ENCODE results near the gene ADGRL3.
"Not testable (repeated sequence)": the region's sequence is repeated elsewhere in the genome, so short reads cannot be mapped to it uniquely, and the experiment has no call there.

Gene ADGRL3

GRCh38 chr4:61205066-61205465 is 4.9 kb downstream of the ADGRL3 start:
- DNase-seq (ENCODE audit: low read depth in 2 of 2): no peak

GRCh38 chr4:61207156-61207555 is 7.0 kb downstream of the ADGRL3 start:
- DNase-seq (ENCODE audit: low read depth in 2 of 2): not testable (repeated sequence)

DNA sequence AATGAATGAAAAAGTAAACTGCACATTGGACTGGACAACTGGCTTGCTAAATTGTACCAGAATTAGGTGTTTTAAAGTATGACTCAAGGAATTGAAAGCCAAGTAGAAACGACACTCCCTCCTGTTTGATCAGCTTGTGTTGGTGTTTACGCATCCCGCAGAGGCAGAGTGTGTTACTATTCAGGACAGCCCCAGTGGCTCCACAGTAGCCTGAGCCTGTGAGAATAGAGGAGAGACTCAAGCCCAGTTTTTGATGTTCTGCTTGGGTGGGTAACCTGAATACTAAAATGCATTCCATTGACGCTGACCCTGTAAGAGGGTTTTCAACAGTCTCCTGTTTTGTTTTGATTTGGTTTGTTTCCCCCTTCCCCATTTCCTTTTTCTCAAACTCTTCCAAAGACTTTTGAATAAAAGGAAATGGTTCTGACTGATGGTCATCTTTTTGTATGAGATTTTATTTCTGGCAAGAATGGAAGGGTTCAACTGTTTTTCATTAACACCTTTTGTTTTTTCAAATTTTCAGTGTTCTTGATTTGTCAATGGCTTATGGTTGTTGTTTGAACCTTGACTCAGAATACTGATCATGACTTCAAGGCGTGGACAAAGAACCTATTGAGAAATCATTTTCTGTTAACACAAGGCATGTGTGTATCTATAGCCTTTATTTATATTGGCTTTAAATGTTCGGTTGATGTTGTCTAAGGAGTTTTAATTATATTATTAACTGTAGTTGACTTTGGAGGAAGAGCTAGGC is 10.2 kb downstream of the ADGRL3 start:
- DNase-seq (ENCODE audit: low read depth in 2 of 2): no peak

- DNase-seq (ENCODE audit: low read depth in 2 of 2): no peak
Measured at GRCh38 chr4:61211781-61212180, 11.7 kb downstream of the ADGRL3 start.

- no peak for DNase-seq (ENCODE audit: low read depth in 2 of 2)
Measured at GRCh38 chr4:61212788-61213187, 12.7 kb downstream of the ADGRL3 start.

- no peak for DNase-seq (ENCODE audit: low read depth in 2 of 2)
Measured at GRCh38 chr4:61214680-61215079, 14.6 kb downstream of the ADGRL3 start.

DNA sequence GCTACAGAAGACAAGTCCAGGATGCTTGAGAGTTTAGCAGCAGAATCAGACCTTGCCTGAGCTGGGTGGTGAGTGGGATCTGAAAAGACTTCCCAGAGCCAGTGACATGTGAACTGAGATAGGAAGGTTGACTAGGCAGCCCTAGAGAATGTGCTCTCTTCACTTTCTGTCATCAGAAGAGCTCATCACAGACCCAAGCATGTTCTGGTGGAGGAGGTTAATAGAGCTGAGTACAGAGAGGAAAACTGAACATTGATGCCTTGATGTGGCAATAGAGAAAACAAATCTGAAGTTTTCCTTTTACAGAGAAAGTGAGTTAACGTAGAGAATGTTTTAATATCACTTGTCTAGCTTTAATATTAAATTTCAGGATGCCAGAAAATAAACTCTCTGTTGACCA is 17.1 kb downstream of the ADGRL3 start:
- no peak for DNase-seq (ENCODE audit: low read depth in 2 of 2)

DNA sequence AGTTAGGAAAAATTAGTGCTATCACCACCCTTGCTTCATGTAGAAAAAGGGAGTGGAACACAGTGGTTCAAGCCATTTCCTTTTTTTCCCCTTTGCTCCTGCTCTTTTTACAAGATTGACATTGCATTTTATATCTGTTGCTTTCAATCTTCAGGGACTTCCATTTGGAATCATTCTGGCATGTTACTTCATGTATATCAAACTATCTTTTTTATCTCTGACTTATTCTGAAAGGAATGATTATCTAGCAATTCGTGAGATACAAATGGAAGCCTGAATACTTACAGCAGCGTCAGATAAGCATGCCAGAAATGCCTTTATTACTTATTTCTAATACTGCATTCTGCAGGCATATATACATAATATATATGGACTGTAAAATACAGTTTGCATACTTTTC is 20.4 kb downstream of the ADGRL3 start:
- no peak for DNase-seq (ENCODE audit: low read depth in 2 of 2)

DNA sequence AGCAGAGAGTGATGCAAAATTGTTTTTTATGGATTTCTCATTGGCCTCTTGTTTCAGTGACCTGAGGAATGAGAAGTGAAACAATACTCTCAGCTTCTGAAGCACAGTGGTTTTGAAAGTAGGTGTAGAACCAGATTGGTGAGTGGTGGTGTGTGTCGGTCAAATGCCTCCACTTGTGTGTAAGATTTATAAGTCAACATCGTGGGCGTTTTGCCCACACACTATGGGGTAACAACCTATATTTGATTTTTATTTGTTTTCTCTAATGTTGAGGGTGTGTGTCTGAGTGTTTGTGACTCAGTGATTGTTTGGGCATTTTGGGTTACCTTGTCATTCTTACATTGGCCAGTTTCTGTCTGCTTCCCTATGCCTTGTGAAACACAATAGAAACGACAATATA is 23.3 kb downstream of the ADGRL3 start:
- DNase-seq (ENCODE audit: low read depth in 2 of 2): no peak

DNA sequence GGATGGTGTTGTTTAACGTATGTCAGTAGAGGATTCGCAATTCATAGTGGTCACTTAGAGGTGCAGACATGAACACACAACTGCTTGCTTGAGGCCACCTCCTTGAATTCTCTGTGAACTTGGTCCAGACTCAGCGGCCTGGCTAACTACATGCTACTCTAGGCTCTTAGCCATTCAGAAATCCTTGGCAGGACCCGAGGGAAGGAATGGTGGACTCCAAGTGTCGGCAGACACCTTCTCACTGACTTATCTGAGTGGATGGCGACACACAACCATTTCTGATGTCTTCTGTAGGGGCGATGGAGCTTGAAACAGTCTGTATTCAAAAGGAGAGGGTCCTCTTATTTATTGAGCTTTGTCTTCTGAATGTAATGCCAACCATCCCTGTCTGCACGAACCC is 24.4 kb downstream of the ADGRL3 start:
- DNase-seq (ENCODE audit: low read depth in 2 of 2): no peak

GRCh38 chr4:61225656-61226055 is 25.5 kb downstream of the ADGRL3 start:
- DNase-seq (ENCODE audit: low read depth in 2 of 2): no peak

DNA sequence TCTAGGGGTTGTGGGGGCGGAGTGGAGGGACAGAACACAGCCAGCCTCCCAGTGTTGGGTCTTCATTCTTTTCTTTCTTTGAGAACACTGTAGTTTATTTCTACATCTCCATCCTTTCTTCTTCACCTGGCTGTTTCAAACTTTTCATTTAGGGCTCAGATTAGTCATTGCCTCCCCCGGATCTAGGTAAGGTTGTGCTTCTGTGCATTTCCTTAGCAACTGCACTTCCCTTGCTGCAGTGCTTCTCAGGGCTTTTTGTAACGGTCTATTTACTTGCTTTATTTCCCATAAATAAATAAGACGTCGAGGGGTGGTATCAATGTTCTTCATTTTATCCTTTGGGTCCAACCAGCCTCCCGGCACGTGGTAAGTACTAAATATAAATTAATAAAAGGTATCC is 31.3 kb downstream of the ADGRL3 start:
- DNase-seq (ENCODE audit: low read depth in 2 of 2): no peak

DNA sequence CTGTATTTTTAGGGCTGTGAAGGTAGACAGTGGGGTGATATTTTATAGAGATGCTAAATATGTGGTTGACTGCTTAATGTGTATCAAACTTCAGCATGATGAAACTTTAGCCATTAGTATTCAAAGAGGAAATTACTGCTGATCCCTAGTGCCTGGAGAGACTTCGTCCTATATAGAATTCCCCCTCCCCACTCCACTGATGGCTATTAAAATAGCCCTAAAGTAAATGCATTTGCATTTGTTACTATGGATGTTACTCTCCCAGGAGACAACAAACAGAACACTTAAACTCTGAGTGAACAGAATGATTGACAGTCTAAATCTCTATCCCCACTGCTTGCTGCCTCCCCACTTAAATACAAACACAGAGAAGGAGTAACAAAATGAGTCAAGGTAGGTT is 39.1 kb downstream of the ADGRL3 start:
- no peak for DNase-seq (ENCODE audit: low read depth in 2 of 2)

GRCh38 chr4:61243962-61244361 is 43.8 kb downstream of the ADGRL3 start:
- DNase-seq (ENCODE audit: low read depth in 2 of 2): no peak

GRCh38 chr4:61245069-61245714 is 45.1 kb downstream of the ADGRL3 start:
- DNase-seq (ENCODE audit: low read depth in 2 of 2): no peak

DNA sequence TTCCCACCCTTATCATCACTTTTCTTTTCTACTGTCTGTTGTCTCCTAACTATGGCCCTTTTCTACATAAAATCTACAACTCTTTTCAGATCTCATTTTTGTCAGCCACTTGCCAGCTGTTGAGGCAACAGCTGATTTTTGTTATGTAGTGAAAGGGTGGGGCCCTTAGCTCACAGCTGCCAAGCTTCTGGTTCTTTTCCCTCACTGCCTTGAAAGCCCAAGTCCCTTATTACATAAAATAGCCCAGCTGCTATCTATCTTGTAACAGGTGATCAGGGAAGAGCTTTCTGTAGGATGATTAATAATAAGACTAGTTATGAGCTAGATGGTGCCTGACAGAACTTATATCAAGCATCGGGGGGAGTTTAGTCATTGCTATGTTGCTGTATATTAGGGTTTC is 45.9 kb downstream of the ADGRL3 start:
- DNase-seq (ENCODE audit: low read depth in 2 of 2): no peak

GRCh38 chr4:61248705-61249104 is 48.6 kb downstream of the ADGRL3 start:
- no peak for DNase-seq (ENCODE audit: low read depth in 2 of 2)

DNA sequence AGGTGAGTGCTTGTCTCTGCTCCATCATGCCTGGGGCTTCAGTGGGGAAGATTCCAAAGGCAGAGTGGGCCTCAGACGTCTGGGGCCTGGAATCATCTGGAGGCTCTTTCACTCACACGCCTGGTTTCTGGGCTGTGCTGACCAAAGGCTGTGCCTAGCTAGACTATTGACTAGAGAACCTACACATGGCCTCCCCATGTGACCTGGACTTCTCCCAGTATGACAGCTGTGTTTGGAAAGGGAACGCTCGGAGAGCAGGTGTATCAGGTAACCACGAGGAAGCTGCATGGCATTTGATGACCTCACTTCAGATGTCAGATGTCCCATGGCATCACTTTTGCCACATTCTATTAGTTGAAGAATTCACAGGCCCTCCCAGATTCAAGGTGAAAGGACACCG is 51.0 kb downstream of the ADGRL3 start:
- DNase-seq (ENCODE audit: low read depth in 2 of 2): no peak

DNA sequence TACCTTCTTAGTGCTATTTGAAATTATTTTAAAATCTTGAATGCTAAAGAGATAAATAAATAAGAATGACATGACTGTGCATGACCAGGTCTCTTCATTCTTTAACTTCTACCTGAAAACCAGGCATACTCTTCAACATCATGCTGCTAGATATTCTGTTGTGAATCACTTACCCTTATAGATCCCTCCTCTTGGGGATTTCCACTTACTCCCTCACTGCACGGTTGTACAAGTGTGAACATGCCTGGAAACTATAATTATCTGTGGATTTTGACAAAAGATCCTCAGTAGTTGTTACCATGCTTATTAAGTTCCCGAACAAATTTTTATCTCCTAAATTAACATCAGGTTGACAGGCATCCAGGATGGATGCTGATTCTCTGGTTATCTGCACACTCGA is 54.3 kb downstream of the ADGRL3 start:
- no peak for DNase-seq (ENCODE audit: low read depth in 2 of 2)

GRCh38 chr4:61273233-61273632 is 73.1 kb downstream of the ADGRL3 start:
- no peak for DNase-seq (ENCODE audit: low read depth in 2 of 2)

DNA sequence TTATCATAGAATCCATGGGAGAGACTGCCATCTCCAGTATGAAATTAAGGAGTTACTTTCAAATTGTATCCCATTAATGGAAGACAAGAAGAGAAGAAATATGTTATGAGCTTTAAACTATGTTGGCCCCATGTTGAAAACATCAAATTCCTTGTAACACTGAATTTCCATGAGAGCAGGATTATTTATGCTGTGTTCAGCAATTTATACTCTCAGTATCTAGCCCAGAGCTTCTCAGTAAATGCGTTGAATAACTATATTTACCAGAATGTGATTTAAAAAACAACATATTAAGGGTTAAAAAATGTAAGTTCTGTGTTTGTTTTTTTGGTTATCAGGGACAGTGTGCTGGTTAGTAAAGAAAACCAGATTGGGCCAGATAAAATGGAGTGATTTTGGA is 74.2 kb downstream of the ADGRL3 start:
- no peak for DNase-seq (ENCODE audit: low read depth in 2 of 2)

GRCh38 chr4:61275241-61275640 is 75.1 kb downstream of the ADGRL3 start:
- DNase-seq (ENCODE audit: low read depth in 2 of 2): no peak

DNA sequence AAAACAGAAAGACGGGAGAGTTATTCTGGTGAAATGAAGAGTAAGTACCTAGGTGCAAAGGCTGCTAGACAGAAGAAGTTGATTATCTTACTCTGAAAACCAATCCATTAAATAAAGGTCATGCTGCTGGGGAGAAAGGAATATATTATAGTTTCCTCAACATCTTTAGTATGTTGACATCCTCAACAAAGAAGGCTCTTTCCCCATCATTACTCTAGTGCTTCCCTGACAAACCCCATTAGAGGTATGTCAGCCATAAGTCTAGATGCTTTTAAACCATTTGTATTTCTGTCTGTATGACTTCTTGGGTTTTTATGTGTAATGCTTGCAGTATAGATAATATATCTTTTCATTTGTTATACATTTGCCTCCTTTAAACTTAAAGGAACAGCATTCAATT is 75.9 kb downstream of the ADGRL3 start:
- DNase-seq (ENCODE audit: low read depth in 2 of 2): no peak
